ENCODE results near the gene PRRC2C.
"Not testable (repeated sequence)": the region's sequence is repeated elsewhere in the genome, so short reads cannot be mapped to it uniquely, and the experiment has no call there.

PRRC2C gene

GRCh38 chr1:171485375-171486047, at the start of gene PRRC2C:
PRRC2C (plus strand) TSS chr1:171485530; CDS start chr1:171512089, 26,559 bp downstream.
- no peaks in the 10 kb centered on the region for H3K27me3 Mint-ChIP-seq
- peaks cover 22 to 52% of the 10 kb centered on the region in 2 donors for H3K4me1 Mint-ChIP-seq
- H3K9me3 Mint-ChIP-seq = no peaks in the 10 kb centered on the region
- DNase-seq (peak; percentile 92), ATAC-seq (replicated peaks) (peak; percentile 93 to 96)
- peak within 1 kb of the TSS; percentile 100 for H3K27ac Mint-ChIP-seq
- peak within 1 kb of the TSS; percentile 97 to 98 for H3K4me3 Mint-ChIP-seq
- peaks cover 13 to 25% of the 10 kb centered on the region in 2 donors for H3K36me3 Mint-ChIP-seq

- Mint-ChIP-seq H3K4me1 (peaks cover 0 to 3% of the 10 kb centered on the region in 2 donors), H3K9me3 (no peaks in the 10 kb centered on the region), H3K27ac (no peak overlapping the region), H3K27me3 (peaks cover 0 to 13% of the 10 kb centered on the region in 2 donors), H3K4me3 (no peak overlapping the region), H3K36me3 (no peaks in the 10 kb centered on the region)
- DNase-seq (no peak), ATAC-seq (replicated peaks) (no peak)
These were observed 46.9 kb upstream of the PRRC2C start for GRCh38 chr1:171438441-171438840.

- not testable (repeated sequence) for H3K36me3 Mint-ChIP-seq; H3K4me1 Mint-ChIP-seq; H3K4me3 Mint-ChIP-seq; ATAC-seq (replicated peaks); DNase-seq; H3K9me3 Mint-ChIP-seq; H3K27ac Mint-ChIP-seq
- H3K27me3 Mint-ChIP-seq = peaks cover 0 to 13% of the 10 kb centered on the region in 2 donors
These were observed 45.1 kb upstream of the PRRC2C start for GRCh38 chr1:171440201-171440600.

- H3K27me3 Mint-ChIP-seq = peaks cover 0 to 13% of the 10 kb centered on the region in 2 donors
- not testable (repeated sequence) for DNase-seq; H3K9me3 Mint-ChIP-seq; H3K4me3 Mint-ChIP-seq; H3K4me1 Mint-ChIP-seq; H3K27ac Mint-ChIP-seq; H3K36me3 Mint-ChIP-seq; ATAC-seq (replicated peaks)
These were observed 43.9 kb upstream of the PRRC2C start for GRCh38 chr1:171441278-171441895.

- ATAC-seq (replicated peaks) (no peak), DNase-seq (no peak)
- Mint-ChIP-seq H3K27me3 (peaks cover 0 to 5% of the 10 kb centered on the region in 2 donors), H3K36me3 (no peaks in the 10 kb centered on the region), H3K9me3 (no peaks in the 10 kb centered on the region), H3K4me3 (no peak overlapping the region), H3K4me1 (no peaks in the 10 kb centered on the region), H3K27ac (no peak overlapping the region)
These were observed 38.9 kb upstream of the PRRC2C start for GRCh38 chr1:171446386-171446785.

- H3K27ac Mint-ChIP-seq = no peak overlapping the region
- DNase-seq (no peak), ATAC-seq (replicated peaks) (no peak)
- peaks cover 5 to 18% of the 10 kb centered on the region in 2 donors for H3K27me3 Mint-ChIP-seq
- no peaks in the 10 kb centered on the region for H3K4me1 Mint-ChIP-seq
- peaks cover 7 to 13% of the 10 kb centered on the region in 2 donors for H3K9me3 Mint-ChIP-seq
- H3K36me3 Mint-ChIP-seq = peaks cover 4% of the 10 kb centered on the region in 2 donors
- H3K4me3 Mint-ChIP-seq = no peak overlapping the region
These were observed 29.4 kb upstream of the PRRC2C start for GRCh38 chr1:171455967-171456366.

- DNase-seq = no peak
- H3K27me3 Mint-ChIP-seq = peaks cover 5 to 25% of the 10 kb centered on the region in 2 donors
- H3K27ac Mint-ChIP-seq = no peak overlapping the region
- H3K9me3 Mint-ChIP-seq = peaks cover 3 to 4% of the 10 kb centered on the region in 2 donors
- H3K4me3 Mint-ChIP-seq = no peak overlapping the region
- H3K36me3 Mint-ChIP-seq = peaks cover 3% of the 10 kb centered on the region in 2 donors
- no peak for ATAC-seq (replicated peaks)
- no peaks in the 10 kb centered on the region for H3K4me1 Mint-ChIP-seq
These were observed 27.9 kb upstream of the PRRC2C start for GRCh38 chr1:171457412-171457811.

- ATAC-seq (replicated peaks) = no peak
These were observed 25.2 kb upstream of the PRRC2C start for GRCh38 chr1:171460018-171460620.

GRCh38 chr1:171467626-171468025, 17.7 kb upstream of the PRRC2C start:
- Mint-ChIP-seq H3K4me3 (no peak overlapping the region), H3K4me1 (no peaks in the 10 kb centered on the region), H3K27me3 (peaks cover 4 to 5% of the 10 kb centered on the region in 2 donors), H3K36me3 (no peaks in the 10 kb centered on the region), H3K9me3 (no peaks in the 10 kb centered on the region), H3K27ac (no peak overlapping the region)
- DNase-seq (no peak), ATAC-seq (replicated peaks) (no peak)

More at GRCh38 chr1:171460018-171460620, 25.2 kb upstream of the PRRC2C start:
- H3K4me1 Mint-ChIP-seq = no peaks in the 10 kb centered on the region
- no peak for DNase-seq
- H3K9me3 Mint-ChIP-seq = no peaks in the 10 kb centered on the region
- no peak overlapping the region for H3K4me3 Mint-ChIP-seq
- H3K27me3 Mint-ChIP-seq = peaks cover 5 to 20% of the 10 kb centered on the region in 2 donors
- H3K27ac Mint-ChIP-seq = no peak overlapping the region
- H3K36me3 Mint-ChIP-seq = no peaks in the 10 kb centered on the region

- Mint-ChIP-seq H3K36me3 (peaks cover 0 to 4% of the 10 kb centered on the region in 2 donors), H3K27ac (no peak overlapping the region), H3K27me3 (peaks cover 4 to 11% of the 10 kb centered on the region in 2 donors), H3K4me3 (no peak overlapping the region), H3K4me1 (no peaks in the 10 kb centered on the region), H3K9me3 (peaks cover 3 to 4% of the 10 kb centered on the region in 2 donors)
- no peak for DNase-seq
- ATAC-seq (replicated peaks) = peak in 1 of 2 donors; percentile 71
These were observed 17.1 kb upstream of the PRRC2C start for GRCh38 chr1:171468120-171468750.

- DNase-seq (no peak), ATAC-seq (replicated peaks) (no peak)
- H3K27me3 Mint-ChIP-seq = peaks cover 4 to 11% of the 10 kb centered on the region in 2 donors
- H3K27ac Mint-ChIP-seq = no peak overlapping the region
- H3K4me3 Mint-ChIP-seq = no peak overlapping the region
- H3K4me1 Mint-ChIP-seq = no peaks in the 10 kb centered on the region
- H3K9me3 Mint-ChIP-seq = peaks cover 3 to 4% of the 10 kb centered on the region in 2 donors
- peaks cover 0 to 4% of the 10 kb centered on the region in 2 donors for H3K36me3 Mint-ChIP-seq
These were observed 14.6 kb upstream of the PRRC2C start for GRCh38 chr1:171470726-171471125.

GRCh38 chr1:171472183-171472647, 13.1 kb upstream of the PRRC2C start:
- H3K27me3 Mint-ChIP-seq = peaks cover 4 to 11% of the 10 kb centered on the region in 2 donors
- no peak overlapping the region for H3K27ac Mint-ChIP-seq
- no peak for DNase-seq
- H3K4me3 Mint-ChIP-seq = no peak overlapping the region
- H3K36me3 Mint-ChIP-seq = peaks cover 0 to 4% of the 10 kb centered on the region in 2 donors
- no peak for ATAC-seq (replicated peaks)
- H3K4me1 Mint-ChIP-seq = no peaks in the 10 kb centered on the region
- H3K9me3 Mint-ChIP-seq = peaks cover 3 to 4% of the 10 kb centered on the region in 2 donors

GRCh38 chr1:171476829-171477228, 8.5 kb upstream of the PRRC2C start:
- H3K4me3 Mint-ChIP-seq = no peak overlapping the region
- H3K27me3 Mint-ChIP-seq = peaks cover 0 to 6% of the 10 kb centered on the region in 2 donors

GRCh38 chr1:171477804-171478203, 7.5 kb upstream of the PRRC2C start:
- Mint-ChIP-seq H3K4me3 (no peak overlapping the region), H3K36me3 (peaks cover 0 to 4% of the 10 kb centered on the region in 2 donors), H3K27ac (no peak overlapping the region), H3K4me1 (no peaks in the 10 kb centered on the region), H3K27me3 (peaks cover 0 to 4% of the 10 kb centered on the region in 2 donors), H3K9me3 (peaks cover 3 to 4% of the 10 kb centered on the region in 2 donors)
- DNase-seq (no peak), ATAC-seq (replicated peaks) (no peak)

More at GRCh38 chr1:171476829-171477228, 8.5 kb upstream of the PRRC2C start:
- DNase-seq = no peak
- H3K36me3 Mint-ChIP-seq = peaks cover 0 to 4% of the 10 kb centered on the region in 2 donors
- H3K9me3 Mint-ChIP-seq = peaks cover 3 to 4% of the 10 kb centered on the region in 2 donors
- no peak overlapping the region for H3K27ac Mint-ChIP-seq
- no peak for ATAC-seq (replicated peaks)
- no peaks in the 10 kb centered on the region for H3K4me1 Mint-ChIP-seq

Data from stimulated activated naive B cell treated with anti-CD40 and anti-IgM and Interleukin-4, amounts not matched to agents 10 μg/mL and 1 μg/mL and 100 μg/mL, for 72 hours (primary cell).